Upper lobe of left lung (tissue), 6 donors: ENCODE data around the gene ATF3. TPM values are rescaled to one million over a fixed set of nuclear protein-coding genes. Genes with fewer than 3 reads are reported as not detected.
A peak's percentile ranks its signal among the peaks of the same experiment; 100 is the strongest.

Source experiments
- ATAC-seq, 2 donors: fragments of 200-7000 bp; cut with Tn5 transposase; one replicate each; pipeline ENCODE4 v1.9.1; 2022; ENCODE audit warnings: mild to moderate bottlenecking in 2 of 2, moderate library complexity in 2 of 2; ENCODE audit not compliant: low FRiP score in 2 of 2
- DNase-seq, 2 donors: peaks; one replicate each; pipeline ENCODE4 v3.0.0-alpha.2; 2019 to 2020
- H3K27ac ChIP-seq, 4 donors: fragments of 200-600 bp; sonication (generic); one replicate each; pipeline ENCODE4 v1.5.1; 2016 to 2019
- H3K27me3 ChIP-seq, 4 donors: fragments of 200-600 bp; sonication (generic); one replicate each; pipeline ENCODE4 v1.5.1; 2017 to 2019
- H3K36me3 ChIP-seq, 4 donors: fragments of 200-600 bp; sonication (generic); one replicate each; pipeline ENCODE4 v1.5.1; 2016 to 2019
- H3K4me1 ChIP-seq, 4 donors: fragments of 200-600 bp; sonication (generic); one replicate each; pipeline ENCODE4 v1.5.1; 2018 to 2019
- H3K4me3 ChIP-seq, 4 donors: fragments of 200-600 bp; sonication (generic); one replicate each; pipeline ENCODE4 v1.5.1; 2017 to 2019; ENCODE audit warnings: mild to moderate bottlenecking in 2 of 4, moderate library complexity in 1 of 4
- H3K9me3 ChIP-seq, 4 donors: fragments of 200-600 bp; sonication (generic); one replicate each; pipeline ENCODE4 v1.5.1; 2018 to 2019
- EP300 ChIP-seq, 4 donors: sonication (generic); formaldehyde crosslinking; IDR thresholded peaks; one replicate each; pipeline ENCODE4 v1.5.1; 2017; ENCODE audit warnings: antibody characterized with exemption in 4 of 4, control low read depth in 2 of 4
- POLR2A ChIP-seq, 4 donors: fragments of 450-650 bp; IDR thresholded peaks; one replicate each; pipeline ENCODE4 v1.5.1; 2016 to 2017; ENCODE audit warnings: antibody characterized with exemption in 4 of 4, mild to moderate bottlenecking in 2 of 4
- POLR2AphosphoS5 ChIP-seq, 2 donors: sonication (generic); formaldehyde crosslinking; IDR thresholded peaks; one replicate each; pipeline ENCODE4 v1.5.1; 2017; ENCODE audit warnings: antibody characterized with exemption in 2 of 2
- WGBS, 2 donors: methylation state at CpG; one replicate each; pipeline ENCODE4 v1.1.5; 2017 to 2018; 5-methylcytosine and 5-hydroxymethylcytosine counted together
- total RNA-seq, 6 donors: library from RNA; depleted of rRNA in 4 of 6; stranded (reverse); fragments of >200 nt in 4 of 6; gene quantifications; one replicate each; pipeline versions ENCODE4 v1.1.0 to v1.2.1, GENCODE V29; 2016 to 2021
- TF ChIP-seq, protein P1 (sequence below), 6 experiments: fragments of 450-650 bp in 4 of 6; fragments of 200-600 bp in 2 of 6; sonication (generic) in 2 of 6; IDR thresholded peaks; one replicate each; pipeline ENCODE4 v1.5.1; 2016 to 2019; ENCODE audit warnings: antibody characterized with exemption in 6 of 6
- donor health status: DM: no; HTN: no; CAD: no; lungs with moderate emphysema.
- donor health status: DM: no; HTN: yes; CAD: no; lungs with severe emphysema.

ATF3 gene
- total RNA-seq, 6 donors from 2014 or later: 7.3 to 69.3 (median 21.2) TPM

DNA sequence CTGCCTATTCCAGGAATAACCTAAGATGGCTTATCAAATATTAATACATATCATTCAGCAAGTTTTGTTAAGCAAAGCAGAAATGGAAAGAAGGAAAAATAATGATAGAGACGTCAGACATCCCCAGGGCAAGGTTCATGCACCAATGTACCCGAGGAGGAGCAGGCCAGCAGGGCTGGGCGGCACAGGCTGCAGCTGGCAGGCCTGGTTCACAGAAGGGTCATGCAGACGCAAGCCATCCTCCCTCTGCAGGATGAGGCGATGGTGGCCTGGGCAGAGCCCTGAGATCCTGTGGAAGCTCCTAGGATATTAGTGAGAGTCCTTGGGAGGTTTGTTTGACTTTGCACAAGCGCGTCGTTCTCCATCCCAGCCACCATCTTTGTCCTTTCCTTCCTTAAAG lies 61.0 kb downstream of the ATF3 start:
- H3K9me3 ChIP-seq: no peaks in the 10 kb centered on the region
- H3K27ac ChIP-seq: no peak overlapping the region
- no peak for ATAC-seq
- 84 to 88% methylated on average over 8 of the region's 8 CpGs for WGBS, 2 donors
- H3K36me3 ChIP-seq: no peaks in the 10 kb centered on the region
- no peaks in the 10 kb centered on the region for H3K27me3 ChIP-seq
- TF ChIP-seq POLR2A (IDR thresholded peaks at IDR 0.05) (no peak), POLR2AphosphoS5 (IDR thresholded peaks at IDR 0.05) (no peak), EP300 (IDR thresholded peaks at IDR 0.05) (no peak)
- TF ChIP-seq, protein P1, sequence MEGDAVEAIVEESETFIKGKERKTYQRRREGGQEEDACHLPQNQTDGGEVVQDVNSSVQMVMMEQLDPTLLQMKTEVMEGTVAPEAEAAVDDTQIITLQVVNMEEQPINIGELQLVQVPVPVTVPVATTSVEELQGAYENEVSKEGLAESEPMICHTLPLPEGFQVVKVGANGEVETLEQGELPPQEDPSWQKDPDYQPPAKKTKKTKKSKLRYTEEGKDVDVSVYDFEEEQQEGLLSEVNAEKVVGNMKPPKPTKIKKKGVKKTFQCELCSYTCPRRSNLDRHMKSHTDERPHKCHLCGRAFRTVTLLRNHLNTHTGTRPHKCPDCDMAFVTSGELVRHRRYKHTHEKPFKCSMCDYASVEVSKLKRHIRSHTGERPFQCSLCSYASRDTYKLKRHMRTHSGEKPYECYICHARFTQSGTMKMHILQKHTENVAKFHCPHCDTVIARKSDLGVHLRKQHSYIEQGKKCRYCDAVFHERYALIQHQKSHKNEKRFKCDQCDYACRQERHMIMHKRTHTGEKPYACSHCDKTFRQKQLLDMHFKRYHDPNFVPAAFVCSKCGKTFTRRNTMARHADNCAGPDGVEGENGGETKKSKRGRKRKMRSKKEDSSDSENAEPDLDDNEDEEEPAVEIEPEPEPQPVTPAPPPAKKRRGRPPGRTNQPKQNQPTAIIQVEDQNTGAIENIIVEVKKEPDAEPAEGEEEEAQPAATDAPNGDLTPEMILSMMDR (IDR thresholded peaks at IDR 0.05): no peak
- H3K4me1 ChIP-seq: peaks cover 26 to 38% (median 33%) of the 10 kb centered on the region in 4 donors
- H3K4me3 ChIP-seq: no peak overlapping the region
- DNase-seq: peak in 1 of 2 donors; percentile 43

DNA sequence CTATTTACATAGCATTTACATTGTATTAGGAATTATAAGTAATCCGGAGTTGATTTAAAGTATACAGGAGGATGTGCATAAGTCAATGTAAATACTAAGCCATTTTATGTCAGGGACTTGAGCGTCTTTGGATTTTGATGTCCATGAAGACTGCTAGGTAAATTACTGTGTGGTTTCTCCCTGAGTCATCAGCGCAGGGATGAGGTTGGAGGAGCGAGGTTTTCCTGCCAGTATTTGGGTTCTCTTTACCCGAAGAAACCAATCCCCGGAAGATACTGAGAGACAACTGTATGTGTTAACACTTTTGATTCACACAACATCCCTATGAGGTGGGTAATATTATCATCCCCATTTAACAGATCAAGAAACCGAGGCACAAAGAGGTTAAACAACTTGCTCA lies 61.7 kb downstream of the ATF3 start:
- no peak for DNase-seq
- WGBS, 2 donors: 88 to 91% methylated on average over 7 of the region's 7 CpGs
- Histone ChIP-seq H3K27ac (no peak overlapping the region), H3K4me1 (peaks cover 26 to 34% (median 29%) of the 10 kb centered on the region in 4 donors), H3K36me3 (no peaks in the 10 kb centered on the region), H3K27me3 (no peaks in the 10 kb centered on the region), H3K9me3 (no peaks in the 10 kb centered on the region), H3K4me3 (no peak overlapping the region)
- TF ChIP-seq POLR2AphosphoS5 (IDR thresholded peaks at IDR 0.05): no peak
- no peak for TF ChIP-seq EP300 (IDR thresholded peaks at IDR 0.05)
- TF ChIP-seq POLR2A (IDR thresholded peaks at IDR 0.05): no peak
- TF ChIP-seq, protein P1 (IDR thresholded peaks at IDR 0.05): no peak
- ATAC-seq: no peak

Other genes starting within 250 kb of the ATF3 start
- 10 to 100 TPM in 2 of 6 donors, 1 to 10 TPM in 4; 3.7 to 10.5 (median 7.8) TPM for gene PACC1, start 193.9 kb upstream of the ATF3 start, total RNA-seq
- 10 to 100 TPM; 21.0 to 67.5 (median 50.1) TPM for gene NENF, start 175.8 kb upstream of the ATF3 start, total RNA-seq
- 10 to 100 TPM in 2 of 6 donors, 1 to 10 TPM in 4; 2.6 to 14.1 (median 9.4) TPM for gene BATF3, start 91.1 kb downstream of the ATF3 start, total RNA-seq
- gene NSL1, start 183.0 kb downstream of the ATF3 start, total RNA-seq: 10 to 100 TPM; 26.5 to 44.5 (median 34.1) TPM
- gene TATDN3, start 183.1 kb downstream of the ATF3 start, total RNA-seq: 10 to 100 TPM in 5 of 6 donors, 1 to 10 TPM in 1; 7.5 to 14.9 (median 11.7) TPM
- gene SPATA45, start 238.9 kb downstream of the ATF3 start, total RNA-seq: 1 to 10 TPM in 1 of 6 donors, not detected in 5; 2.7 TPM
- gene FLVCR1, start 249.5 kb downstream of the ATF3 start, total RNA-seq: 1 to 10 TPM; 5.2 to 9.4 (median 8.3) TPM